Lower leg skin (tissue), 3 donors: ENCODE data around the gene RABEPK.

Experiments used
- POLR2A ChIP-seq, 2 donors: fragments of 450-650 bp; IDR thresholded peaks; one replicate each; pipeline ENCODE4 v1.6.1; 2016 to 2017; ENCODE audit warnings: antibody characterized with exemption in 2 of 2, mild to moderate bottlenecking in 1 of 2, moderate library complexity in 1 of 2
- TF ChIP-seq, protein P1 (sequence below), 3 donors: fragments of 450-650 bp; IDR thresholded peaks; one replicate each; pipeline ENCODE4 v1.5.1; 2016; ENCODE audit warnings: antibody characterized with exemption in 3 of 3, mild to moderate bottlenecking in 3 of 3, moderate library complexity in 2 of 3

DNA sequence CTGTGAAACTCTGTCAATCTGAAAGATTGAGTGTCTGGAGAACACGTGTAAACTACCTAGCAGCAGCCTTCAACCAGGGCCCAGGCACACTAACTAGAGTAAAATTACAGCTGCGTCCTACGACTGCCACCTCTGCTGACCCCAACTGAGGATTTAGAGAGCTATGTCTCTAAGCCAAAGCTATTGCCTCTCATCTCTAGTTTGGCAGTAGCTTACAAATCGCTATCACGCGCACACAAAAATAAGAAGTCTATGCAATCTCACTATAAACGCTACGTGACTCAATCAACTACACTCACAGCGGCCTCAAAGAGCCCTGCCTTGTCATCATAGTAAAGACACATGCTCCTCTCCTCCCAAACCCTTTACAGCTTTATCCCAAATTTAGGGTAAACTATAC is 19.5 kb upstream of the RABEPK start:
- TF ChIP-seq, protein P1, sequence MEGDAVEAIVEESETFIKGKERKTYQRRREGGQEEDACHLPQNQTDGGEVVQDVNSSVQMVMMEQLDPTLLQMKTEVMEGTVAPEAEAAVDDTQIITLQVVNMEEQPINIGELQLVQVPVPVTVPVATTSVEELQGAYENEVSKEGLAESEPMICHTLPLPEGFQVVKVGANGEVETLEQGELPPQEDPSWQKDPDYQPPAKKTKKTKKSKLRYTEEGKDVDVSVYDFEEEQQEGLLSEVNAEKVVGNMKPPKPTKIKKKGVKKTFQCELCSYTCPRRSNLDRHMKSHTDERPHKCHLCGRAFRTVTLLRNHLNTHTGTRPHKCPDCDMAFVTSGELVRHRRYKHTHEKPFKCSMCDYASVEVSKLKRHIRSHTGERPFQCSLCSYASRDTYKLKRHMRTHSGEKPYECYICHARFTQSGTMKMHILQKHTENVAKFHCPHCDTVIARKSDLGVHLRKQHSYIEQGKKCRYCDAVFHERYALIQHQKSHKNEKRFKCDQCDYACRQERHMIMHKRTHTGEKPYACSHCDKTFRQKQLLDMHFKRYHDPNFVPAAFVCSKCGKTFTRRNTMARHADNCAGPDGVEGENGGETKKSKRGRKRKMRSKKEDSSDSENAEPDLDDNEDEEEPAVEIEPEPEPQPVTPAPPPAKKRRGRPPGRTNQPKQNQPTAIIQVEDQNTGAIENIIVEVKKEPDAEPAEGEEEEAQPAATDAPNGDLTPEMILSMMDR (IDR thresholded peaks at IDR 0.05) = no peak
- no peak for TF ChIP-seq POLR2A (IDR thresholded peaks at IDR 0.05)
